Suprapubic skin (tissue), 4 donors: Measurements from ENCODE around the gene PIK3CG.

Source experiments
- CTCF ChIP-seq, 2 donors: fragments of 200-600 bp in 1 of 2; fragments of 450-650 bp in 1 of 2; sonication (generic) in 1 of 2; IDR thresholded peaks; one replicate each; pipeline ENCODE4 v1.5.1; 2016 to 2019; ENCODE audit warnings: antibody characterized with exemption in 2 of 2, mild to moderate bottlenecking in 1 of 2, moderate library complexity in 1 of 2
- EP300 ChIP-seq: sonication (generic); formaldehyde crosslinking; IDR thresholded peaks from one replicate; pipeline ENCODE4 v1.6.1; 2017; ENCODE audit warnings: antibody characterized with exemption
- POLR2A ChIP-seq, 2 donors: fragments of 450-650 bp; IDR thresholded peaks; one replicate each; pipeline ENCODE4 v1.6.1; 2017; ENCODE audit warnings: antibody characterized with exemption in 2 of 2, mild to moderate bottlenecking in 2 of 2, moderate library complexity in 2 of 2
- POLR2AphosphoS5 ChIP-seq, 3 donors: sonication (generic); formaldehyde crosslinking; IDR thresholded peaks; one replicate each; pipeline ENCODE4 v1.6.1; 2017; ENCODE audit warnings: antibody characterized with exemption in 3 of 3

GRCh38 chr7:106915407-106915806, 50.3 kb downstream of the PIK3CG start:
- TF ChIP-seq CTCF (IDR thresholded peaks at IDR 0.05) (no peak), POLR2A (IDR thresholded peaks at IDR 0.05) (no peak), POLR2AphosphoS5 (IDR thresholded peaks at IDR 0.05) (no peak), EP300 (no peak)
